SU-DHL-6 (cell line): ENCODE data around the gene SLC39A7.

ENCODE experiments used
- H2AFZ ChIP-seq: fragments of 200-600 bp; sonication (generic); 2 replicates; pipeline ENCODE4 v1.6.1; 2014; ENCODE audit warnings: low read depth, mild to moderate bottlenecking, moderate library complexity, mixed read lengths, antibody characterized with exemption, low read length; ENCODE audit not compliant: severe bottlenecking
- H3F3A ChIP-seq: fragments of 200-600 bp; shearing (Covaris generic); 2 replicates; pipeline ENCODE4 v1.6.0; 2016; ENCODE audit warnings: antibody characterized with exemption, mild to moderate bottlenecking; ENCODE audit not compliant: insufficient read depth
- H3K27ac ChIP-seq: fragments of 200-600 bp; sonication (generic); 2 replicates; pipeline ENCODE4 v1.5.1; 2016; ENCODE audit warnings: low read depth, mild to moderate bottlenecking, low read length, moderate library complexity, mixed read lengths
- H3K27me3 ChIP-seq: fragments of 200-600 bp; sonication (generic), shearing (Covaris generic); 2 replicates; pipeline ENCODE4 v1.6.0; 2014; ENCODE audit warnings: mild to moderate bottlenecking, low read length
- H3K36me3 ChIP-seq: fragments of 200-600 bp; sonication (generic); 2 replicates; pipeline ENCODE4 v1.6.1; 2014; ENCODE audit warnings: mild to moderate bottlenecking, low read length, mixed read lengths
- H3K4me2 ChIP-seq: fragments of 300-600, 200-600 bp; shearing (Covaris generic), sonication (generic); 2 replicates; pipeline ENCODE4 v1.6.0; 2014; ENCODE audit warnings: low read length, low read depth, mild to moderate bottlenecking; ENCODE audit not compliant: poor library complexity, severe bottlenecking
- H3K4me3 ChIP-seq: fragments of 200-600 bp; sonication (generic); 2 replicates; pipeline ENCODE4 v1.5.1; 2014; ENCODE audit warnings: antibody characterized with exemption, low read length, mild to moderate bottlenecking, mixed read lengths; ENCODE audit not compliant: insufficient read depth, poor library complexity, severe bottlenecking
- H3K79me2 ChIP-seq: fragments of 200-600 bp; sonication (generic); 2 replicates; pipeline ENCODE4 v1.6.1; 2014; ENCODE audit warnings: mild to moderate bottlenecking, low read length, moderate library complexity; ENCODE audit not compliant: insufficient read depth
- H3K9ac ChIP-seq: fragments of 200-600 bp; sonication (generic); 2 replicates; pipeline ENCODE4 v1.7.0; 2014; ENCODE audit warnings: mild to moderate bottlenecking, low read length
- H3K9me2 ChIP-seq: fragments of 200-600 bp; sonication (generic); replicated peaks from 2 replicates; pipeline ENCODE4 v1.6.1; 2014; ENCODE audit warnings: low read length; ENCODE audit not compliant: insufficient read depth
- H3K9me3 ChIP-seq: fragments of 200-600 bp; sonication (generic); 2 replicates; pipeline ENCODE4 v1.6.1; 2014; ENCODE audit warnings: low read length, mixed read lengths; ENCODE audit not compliant: insufficient read depth
- H4K20me1 ChIP-seq: fragments of 200-600 bp; sonication (generic); 2 replicates; pipeline ENCODE4 v1.6.1; 2014; ENCODE audit warnings: low read depth, mild to moderate bottlenecking, antibody characterized with exemption, low read length, moderate library complexity, mixed read lengths
- CTCF ChIP-seq: fragments of 200-600 bp; sonication (generic); IDR thresholded peaks from one replicate; pipeline ENCODE4 v1.5.1; 2017; ENCODE audit warnings: antibody characterized with exemption, mild to moderate bottlenecking, low read length, moderate library complexity; ENCODE audit not compliant: insufficient read depth, poor library complexity, severe bottlenecking
- EZH2phosphoT487 ChIP-seq: fragments of 200-600 bp; sonication (generic), shearing (Covaris generic); conservative IDR thresholded peaks from 2 replicates; pipeline ENCODE4 v1.6.1; 2018; ENCODE audit warnings: mild to moderate bottlenecking, antibody characterized with exemption, low read length, moderate library complexity, mixed read lengths

Gene SLC39A7

GRCh38 chr6:33171016-33171879 lies 29.4 kb upstream of the SLC39A7 start:
- Histone ChIP-seq H3K79me2 (no peaks in the 10 kb centered on the region), H3K9ac (no peak overlapping the region), H3F3A (no peaks in the 10 kb centered on the region), H3K9me2 (no peaks in the 10 kb centered on the region), H3K9me3 (no peaks in the 10 kb centered on the region), H3K27ac (no peak overlapping the region), H3K4me2 (no peak overlapping the region), H2AFZ (no peak overlapping the region), H3K36me3 (no peaks in the 10 kb centered on the region), H4K20me1 (no peaks in the 10 kb centered on the region), H3K4me3 (no peak overlapping the region), H3K27me3 (no peaks in the 10 kb centered on the region)
- no peak for TF ChIP-seq CTCF
- TF ChIP-seq EZH2phosphoT487: no peak

GRCh38 chr6:33171880-33172687 lies 28.6 kb upstream of the SLC39A7 start:
- Histone ChIP-seq H3K79me2 (no peaks in the 10 kb centered on the region), H2AFZ (no peak overlapping the region), H3F3A (no peaks in the 10 kb centered on the region), H3K9ac (no peak overlapping the region), H3K27ac (no peak overlapping the region), H3K9me3 (no peaks in the 10 kb centered on the region), H3K4me3 (no peak overlapping the region), H4K20me1 (no peaks in the 10 kb centered on the region), H3K27me3 (no peaks in the 10 kb centered on the region), H3K4me2 (no peak overlapping the region), H3K36me3 (no peaks in the 10 kb centered on the region), H3K9me2 (no peaks in the 10 kb centered on the region)
- TF ChIP-seq EZH2phosphoT487 (no peak), CTCF (no peak)

GRCh38 chr6:33172688-33173534 lies 27.8 kb upstream of the SLC39A7 start:
- no peak overlapping the region for H2AFZ ChIP-seq
- no peak for TF ChIP-seq EZH2phosphoT487
- TF ChIP-seq CTCF: peak; percentile 82

More at GRCh38 chr6:33172688-33173534, 27.8 kb upstream of the SLC39A7 start:
- Histone ChIP-seq H3K4me2 (no peak overlapping the region), H3K36me3 (no peaks in the 10 kb centered on the region), H3K27ac (no peak overlapping the region), H3K9me2 (no peaks in the 10 kb centered on the region), H4K20me1 (no peaks in the 10 kb centered on the region), H3K9ac (no peak overlapping the region), H3F3A (no peaks in the 10 kb centered on the region), H3K27me3 (no peaks in the 10 kb centered on the region), H3K9me3 (no peaks in the 10 kb centered on the region), H3K79me2 (no peaks in the 10 kb centered on the region), H3K4me3 (no peak overlapping the region)
